CD1c-positive myeloid dendritic cell (primary cell): Measurements from ENCODE around the gene SLC12A9.
"Not testable (repeated sequence)": the region's sequence is repeated elsewhere in the genome, so short reads cannot be mapped to it uniquely, and the experiment has no call there.

Source experiments
- DNase-seq: peaks from one replicate; pipeline ENCODE4 v3.0.0-alpha.2; 2016; ENCODE audit errors: extremely low spot score

SLC12A9 gene

DNA sequence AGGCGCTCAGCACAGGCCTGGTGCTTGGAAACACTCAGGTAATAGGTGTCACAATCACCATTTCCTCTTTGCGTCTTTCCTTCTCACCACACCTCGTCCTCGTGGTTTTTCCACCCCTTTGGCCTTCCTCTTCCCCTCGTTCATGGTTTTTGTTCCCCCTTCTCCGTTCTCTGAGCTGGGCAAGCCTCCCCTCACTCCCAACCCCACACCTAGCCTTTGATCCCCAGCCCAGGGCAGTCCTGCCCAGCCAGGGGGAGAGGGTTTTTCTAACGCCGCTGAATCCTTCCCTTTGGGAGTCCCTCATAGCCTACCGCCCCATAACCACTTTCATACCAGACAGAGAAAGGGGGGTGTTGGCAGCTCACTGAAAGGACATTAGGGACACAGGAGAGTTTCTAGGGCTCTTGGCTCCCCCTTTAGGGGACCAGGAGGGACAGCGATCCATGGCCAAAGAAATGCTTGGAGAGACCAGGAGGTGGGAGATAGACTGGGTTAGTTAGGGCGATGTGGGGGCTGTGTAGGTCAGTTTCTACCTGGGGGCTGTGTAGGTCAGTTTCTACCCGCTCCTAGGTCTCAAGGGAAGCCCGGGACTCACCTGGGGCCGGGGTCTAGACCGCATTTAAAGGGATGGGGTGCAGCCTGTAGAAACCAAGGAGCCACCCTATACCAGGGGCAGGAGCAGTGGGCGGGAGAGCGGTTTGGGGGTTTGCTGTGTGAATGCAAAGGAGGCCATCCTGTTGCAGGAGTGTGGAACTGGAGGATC lies 26.6 kb upstream of the SLC12A9 start:
- no peak for DNase-seq

DNA sequence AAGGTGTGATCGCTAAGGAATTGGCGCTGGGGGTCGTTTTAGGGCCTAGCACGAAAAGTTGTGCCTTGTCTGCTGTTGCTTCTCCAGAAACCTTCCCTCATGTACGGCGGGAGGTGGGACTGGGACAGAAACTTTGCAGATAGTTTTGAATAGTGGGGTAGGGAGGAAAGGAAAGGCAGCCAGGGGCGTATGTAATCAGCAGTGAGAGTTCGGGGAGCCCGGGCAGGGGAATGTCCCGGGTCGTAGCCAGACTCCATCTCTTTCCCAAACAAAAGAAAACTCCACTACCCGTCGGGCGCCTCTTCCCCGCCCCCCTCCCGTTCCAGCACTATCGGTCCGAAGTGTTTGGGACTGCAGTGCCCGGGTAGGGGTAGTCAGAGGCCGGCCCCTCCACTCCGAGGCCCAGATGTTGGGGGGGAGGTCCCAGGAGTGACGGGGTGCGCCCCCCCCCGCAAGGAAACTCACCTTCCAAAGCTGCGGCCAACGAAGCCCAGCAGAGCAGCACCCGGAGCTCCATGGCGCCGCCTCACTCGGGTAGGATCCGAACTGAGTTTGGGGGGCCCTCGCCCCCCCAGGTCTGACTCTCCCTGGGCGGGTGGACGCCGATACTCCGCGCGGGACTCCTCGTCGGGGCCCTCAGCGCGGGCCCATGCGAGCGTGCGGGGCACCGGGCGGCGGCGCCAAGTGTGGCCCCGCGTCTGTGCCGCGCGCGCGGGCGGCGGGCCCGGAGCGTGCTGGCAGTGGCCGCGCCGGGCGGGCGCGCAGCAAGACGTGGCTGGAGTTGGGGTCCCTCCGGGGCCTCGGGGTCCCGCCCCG lies 25.8 kb upstream of the SLC12A9 start:
- DNase-seq: no peak

DNA sequence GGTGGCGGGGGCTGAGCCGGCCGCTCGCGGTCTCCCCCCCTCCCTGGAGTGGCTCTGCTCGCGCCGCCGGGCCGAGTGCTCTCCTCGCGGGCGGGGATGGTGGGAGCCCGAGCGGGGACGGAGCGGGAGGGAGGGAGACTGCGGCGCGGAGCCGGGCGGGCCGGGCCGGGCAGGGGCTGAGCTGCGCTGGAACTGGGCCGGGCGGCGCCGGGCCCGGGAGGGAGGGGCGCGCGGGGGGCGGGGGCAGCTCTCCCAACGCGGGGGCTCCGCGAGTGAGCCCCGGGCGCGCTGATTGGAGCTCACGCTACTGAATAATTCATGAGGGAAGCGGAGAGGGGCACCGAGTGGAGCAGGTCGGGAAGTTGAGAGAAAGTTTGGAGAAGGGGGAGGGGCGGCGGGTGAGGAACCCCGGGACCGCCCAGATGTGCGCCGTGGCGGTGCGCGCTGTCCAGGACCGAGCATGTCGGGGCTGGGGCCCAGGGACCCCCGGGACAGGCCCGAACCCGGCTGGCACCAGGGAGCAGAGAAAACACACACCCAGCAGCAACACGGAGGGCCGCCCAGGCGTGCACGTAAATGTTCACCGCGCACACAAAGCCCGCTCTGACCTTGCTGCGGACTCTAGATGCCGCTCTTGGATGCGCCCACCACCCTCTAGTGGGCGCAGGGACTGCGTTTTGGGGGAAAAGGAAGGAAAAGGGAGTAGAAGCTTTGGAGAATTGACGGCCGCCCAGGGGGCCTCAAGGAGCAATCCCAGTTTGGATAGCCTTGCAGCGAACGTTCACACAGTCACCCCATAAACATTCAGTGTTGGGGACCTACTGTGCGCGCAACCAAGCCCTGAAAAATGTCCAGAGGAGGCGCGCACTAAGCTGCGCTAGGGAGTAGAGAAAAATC lies 24.9 kb upstream of the SLC12A9 start, which contains the start of gene EPHB4:
EPHB4 (minus strand) TSS at position 194 of the 897 bp plus-strand sequence. CDS start 493 bp downstream, outside the sequence.
- DNase-seq: peak; percentile 9

DNA sequence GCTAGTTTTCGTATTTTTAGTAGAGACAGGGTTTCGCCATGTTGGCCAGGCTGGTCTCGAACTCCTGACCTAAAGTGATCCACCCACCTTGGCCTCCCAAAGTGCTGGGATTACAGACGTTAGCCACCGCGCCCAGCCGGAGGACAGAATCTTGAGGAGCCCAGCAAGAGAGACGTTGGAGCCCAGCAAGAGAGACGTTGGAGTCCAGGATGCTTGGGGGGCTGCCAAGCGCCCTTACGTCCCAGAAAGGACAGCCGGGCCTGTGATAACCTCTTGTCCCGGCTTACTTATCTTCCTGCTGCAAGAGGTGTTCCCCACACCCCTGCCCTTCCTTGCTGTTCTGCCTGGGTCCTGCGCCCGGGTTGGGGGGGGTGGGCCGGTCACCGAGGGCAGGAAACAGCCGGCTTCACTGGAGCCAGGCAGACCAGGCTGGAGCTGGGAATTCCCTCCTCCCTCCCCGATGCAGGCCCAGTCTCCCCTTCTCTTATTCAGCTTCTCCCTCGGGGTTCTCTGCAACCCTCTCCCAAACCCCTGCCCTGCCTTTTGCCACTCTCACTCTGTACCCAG lies 23.3 kb upstream of the SLC12A9 start:
- no peak for DNase-seq

DNA sequence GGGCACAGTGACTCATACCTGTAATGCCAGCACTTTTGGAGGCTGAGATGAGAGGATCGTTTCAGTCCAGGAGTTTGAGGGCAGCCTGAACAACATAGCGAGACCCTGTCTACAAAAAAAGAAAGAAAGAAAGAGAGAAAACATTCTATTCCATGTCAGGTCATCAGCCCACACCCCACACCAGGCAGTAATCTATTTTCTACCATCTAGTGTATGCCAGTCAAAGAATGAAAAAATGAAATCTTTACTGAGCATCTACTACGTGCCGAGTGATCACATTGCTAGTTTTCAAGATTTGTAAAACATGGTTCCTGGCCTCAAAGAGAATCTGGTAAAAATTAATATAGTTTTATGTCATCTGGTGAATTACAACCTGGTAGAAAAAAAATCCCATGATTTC lies 22.1 kb upstream of the SLC12A9 start:
- DNase-seq: no peak

DNA sequence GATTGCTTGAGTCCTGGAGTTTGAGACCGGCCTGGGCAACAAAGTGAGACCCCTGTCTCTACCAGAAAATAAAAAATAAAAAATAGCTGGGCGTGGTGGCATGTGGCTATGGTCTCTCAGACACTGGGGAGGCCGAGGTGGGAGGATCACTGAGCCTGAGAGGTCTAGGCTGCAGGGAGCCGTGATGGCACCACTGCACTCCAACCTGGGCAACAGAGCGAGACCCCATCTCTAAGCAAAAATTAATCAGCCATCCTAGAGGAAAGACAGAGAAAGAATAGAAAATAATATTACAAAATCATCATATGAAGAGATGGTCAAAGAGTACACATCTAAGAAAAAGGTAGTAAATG lies 20.3 kb upstream of the SLC12A9 start:
- no peak for DNase-seq

DNA sequence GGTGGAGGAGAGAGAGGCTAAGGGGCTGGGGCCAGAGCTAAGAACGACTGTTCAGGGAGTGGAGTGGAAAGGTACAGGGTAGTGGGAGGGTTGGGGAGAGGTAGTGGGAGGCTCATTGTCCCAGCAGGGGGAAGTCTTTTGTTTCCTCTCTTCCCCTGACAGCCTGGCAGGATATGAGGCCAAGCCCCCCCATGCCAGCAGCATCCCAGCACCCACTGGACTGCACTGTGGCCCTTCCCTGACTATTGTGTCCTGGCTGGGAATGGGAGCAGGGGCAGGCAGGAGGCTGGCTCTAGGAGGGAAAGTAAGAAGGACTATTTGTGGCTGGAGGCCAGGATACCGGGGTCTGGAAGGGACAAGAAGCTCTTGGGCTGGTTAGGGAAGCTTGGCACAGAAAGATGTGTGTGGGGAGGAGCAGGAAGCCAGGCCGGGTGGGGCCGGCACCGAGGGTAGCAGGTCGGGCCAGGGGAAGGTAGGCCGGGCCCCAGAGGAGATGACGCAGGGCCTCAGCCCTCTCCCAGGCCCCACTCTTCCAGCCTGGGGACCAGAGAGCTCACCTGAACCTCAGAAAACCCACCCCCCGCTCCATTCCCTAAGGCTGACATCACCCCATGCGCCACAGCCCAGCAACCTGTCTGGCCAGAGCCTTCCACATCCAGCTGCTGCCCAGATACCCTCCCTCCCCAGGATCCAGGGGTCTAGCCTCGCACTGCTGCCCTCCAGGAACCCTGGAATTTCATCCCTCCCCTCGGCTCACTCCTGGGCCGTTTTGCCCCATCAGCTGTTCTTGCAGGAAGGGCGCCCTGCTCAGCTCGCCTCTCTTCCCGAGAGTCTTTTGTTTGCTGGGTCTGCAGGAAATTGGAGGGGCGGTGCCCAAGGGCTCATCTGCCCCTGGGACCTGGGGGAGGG lies 16.4 kb upstream of the SLC12A9 start:
- DNase-seq: no peak

DNA sequence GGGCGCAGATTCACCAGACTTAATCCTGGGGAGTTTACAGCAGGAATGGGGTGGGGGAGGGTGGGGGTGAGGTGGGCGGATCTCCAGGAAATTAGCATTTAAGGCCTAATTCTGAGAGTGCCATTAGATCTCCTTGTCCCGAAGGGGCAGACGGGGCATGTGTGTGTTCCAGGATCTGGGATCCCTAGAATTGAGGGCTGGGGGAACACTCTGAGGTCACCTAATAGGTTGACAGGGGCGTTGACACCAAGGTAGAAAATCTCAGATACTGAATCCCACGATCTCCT lies 15.8 kb upstream of the SLC12A9 start:
- no peak for DNase-seq

DNA sequence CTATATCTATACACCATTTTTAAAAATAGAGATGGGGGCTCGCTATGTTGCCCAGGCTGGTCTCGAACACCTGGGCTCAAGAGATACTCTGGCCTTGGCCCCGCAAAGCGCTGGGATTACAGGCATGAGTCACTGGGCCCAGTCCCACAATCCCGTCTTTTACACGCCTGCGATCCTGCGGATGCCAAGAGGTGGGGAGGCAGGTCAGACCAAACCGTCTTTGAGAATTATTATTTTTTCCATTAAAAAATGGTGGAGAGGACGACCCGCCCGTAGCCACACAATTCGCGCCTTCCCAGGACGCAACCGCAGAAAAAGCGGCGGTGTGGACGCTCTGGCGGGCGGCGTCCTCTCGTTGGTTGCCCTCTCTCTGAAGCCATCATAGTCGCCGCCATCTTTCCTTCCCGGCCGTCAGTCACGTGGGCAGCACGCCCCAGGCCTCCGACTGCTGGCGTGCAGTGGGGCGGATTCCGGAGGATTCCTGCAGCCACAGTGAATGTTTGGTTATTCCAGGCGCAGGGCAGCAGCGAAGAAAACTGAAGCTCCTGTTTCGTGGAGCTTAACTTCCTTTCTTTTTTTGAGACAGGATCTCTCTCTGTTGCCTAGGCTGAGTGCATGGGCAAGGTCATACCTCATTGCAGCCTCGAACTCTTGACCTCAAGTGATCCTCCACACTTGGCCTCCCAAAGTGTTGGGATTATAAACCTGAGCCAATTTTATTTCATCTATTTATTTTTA lies 15.2 kb upstream of the SLC12A9 start:
- peak; percentile 79 for DNase-seq

DNA sequence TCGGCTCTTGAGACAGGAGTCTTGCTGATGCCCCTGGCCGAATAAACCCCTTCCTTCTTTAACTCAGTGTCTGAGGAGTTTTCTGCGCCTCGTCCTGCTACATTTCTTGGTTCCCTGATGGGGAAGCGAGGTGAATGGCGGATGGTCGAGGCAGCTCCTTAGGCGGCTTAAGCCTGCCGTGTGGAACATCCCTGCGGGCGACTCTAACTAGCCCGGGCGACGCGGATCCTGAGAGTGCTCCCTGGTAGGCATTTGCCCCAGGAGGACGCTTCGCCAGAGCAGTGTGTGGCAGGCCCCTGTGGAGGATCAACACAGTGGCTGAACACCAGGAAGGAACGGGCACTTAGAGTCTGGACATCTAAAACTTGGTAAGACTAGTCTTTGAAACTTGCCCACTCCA lies 13.2 kb upstream of the SLC12A9 start:
- no peak for DNase-seq

DNA sequence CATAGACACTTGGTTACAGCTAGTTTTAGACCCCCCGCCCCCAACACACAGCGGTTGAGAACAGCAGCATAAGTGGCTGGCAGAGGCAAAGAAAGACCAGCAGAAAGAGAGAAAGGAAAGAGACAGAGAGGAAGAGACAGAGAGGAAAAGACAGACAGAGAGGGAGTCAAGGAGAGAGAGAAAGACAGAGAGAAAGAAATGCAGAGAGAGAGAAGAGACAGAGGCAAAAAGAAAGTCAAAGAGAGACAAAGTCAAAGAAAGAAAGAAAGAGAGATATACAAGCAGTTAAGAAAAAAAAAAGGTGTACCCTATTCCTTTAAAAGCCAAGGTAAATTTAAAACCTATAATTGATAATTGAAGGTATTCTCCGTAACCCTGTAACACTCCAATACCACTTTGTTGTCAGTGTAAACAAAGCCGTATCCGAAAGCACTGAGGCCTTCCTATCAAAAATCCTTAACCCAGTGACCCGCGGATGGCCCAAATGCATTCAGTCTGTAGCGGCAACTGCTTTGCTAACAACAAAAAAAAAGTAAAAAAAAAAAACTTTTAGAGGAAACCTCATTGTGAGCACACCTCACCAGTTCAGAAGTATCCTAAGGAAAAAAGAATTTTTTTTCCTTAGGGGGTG lies 11.9 kb upstream of the SLC12A9 start:
- no peak for DNase-seq

DNA sequence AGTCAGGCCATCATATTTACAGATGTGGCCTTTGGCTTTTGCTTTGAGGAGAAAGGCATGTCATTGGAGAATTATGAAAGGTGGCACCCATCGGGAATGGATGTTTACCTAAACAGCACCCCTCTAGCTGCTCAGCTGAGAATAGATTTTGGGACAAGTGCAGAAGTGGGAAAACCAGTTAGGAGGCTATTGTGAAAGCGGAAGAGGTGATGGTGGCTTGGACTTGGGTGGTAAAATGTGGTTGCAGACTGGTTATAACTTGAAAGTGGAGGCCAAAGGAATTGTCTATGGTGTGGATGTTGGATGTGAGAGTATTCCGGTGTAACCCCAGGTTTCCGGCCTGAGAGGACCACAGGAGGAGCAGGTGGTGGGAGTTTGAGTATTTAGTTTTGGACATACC lies 5.2 kb upstream of the SLC12A9 start:
- no peak for DNase-seq

DNA sequence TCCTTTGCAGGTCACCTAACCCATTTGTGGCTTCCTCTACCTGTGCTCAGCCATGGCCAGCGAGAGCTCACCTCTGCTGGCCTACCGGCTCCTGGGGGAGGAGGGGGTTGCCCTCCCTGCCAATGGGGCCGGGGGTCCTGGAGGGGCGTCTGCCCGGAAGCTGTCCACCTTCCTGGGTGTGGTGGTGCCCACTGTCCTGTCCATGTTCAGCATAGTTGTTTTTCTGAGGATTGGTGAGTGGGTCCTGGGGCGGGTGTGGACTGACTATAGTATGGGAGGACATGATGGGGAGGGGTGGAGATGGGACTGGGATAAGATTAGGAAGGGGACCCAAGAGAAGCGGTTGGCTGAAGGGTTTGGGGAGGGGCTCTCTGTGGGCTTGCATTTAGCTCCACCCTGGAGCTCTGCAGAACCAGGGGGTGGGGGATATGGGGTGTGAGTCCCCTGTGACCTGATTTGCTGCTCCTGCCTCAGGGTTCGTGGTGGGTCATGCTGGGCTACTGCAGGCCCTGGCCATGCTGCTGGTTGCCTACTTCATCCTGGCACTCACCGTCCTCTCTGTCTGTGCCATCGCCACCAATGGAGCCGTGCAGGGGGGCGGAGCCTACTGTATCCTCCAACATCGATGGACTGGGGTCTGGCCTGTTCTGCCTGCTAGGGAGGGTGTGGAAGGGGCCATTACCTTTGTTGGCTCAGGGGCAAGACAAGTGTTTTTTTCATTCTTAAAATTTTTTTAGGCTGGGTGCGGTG lies 1.8 kb downstream of the SLC12A9 start:
- no peak for DNase-seq

DNA sequence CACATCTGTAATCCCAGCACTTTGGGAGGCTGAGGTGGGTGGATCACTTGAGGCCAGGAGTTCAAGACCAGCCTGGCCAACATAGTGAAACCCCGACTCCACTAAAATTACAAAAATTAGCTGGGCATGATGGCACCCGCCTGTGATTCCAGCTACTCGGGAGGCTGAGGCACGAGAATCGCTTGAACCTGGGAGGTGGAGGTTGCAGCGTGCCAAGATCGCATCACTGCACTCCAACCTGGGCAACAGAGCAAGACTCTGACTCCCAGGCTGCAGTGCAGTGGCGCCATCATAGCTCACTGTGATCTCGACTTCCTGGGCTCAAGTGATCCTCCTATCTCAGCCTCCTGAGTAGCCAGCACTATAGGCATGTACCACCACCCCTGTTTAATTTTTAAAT lies 2.4 kb downstream of the SLC12A9 start:
- DNase-seq: not testable (repeated sequence)

DNA sequence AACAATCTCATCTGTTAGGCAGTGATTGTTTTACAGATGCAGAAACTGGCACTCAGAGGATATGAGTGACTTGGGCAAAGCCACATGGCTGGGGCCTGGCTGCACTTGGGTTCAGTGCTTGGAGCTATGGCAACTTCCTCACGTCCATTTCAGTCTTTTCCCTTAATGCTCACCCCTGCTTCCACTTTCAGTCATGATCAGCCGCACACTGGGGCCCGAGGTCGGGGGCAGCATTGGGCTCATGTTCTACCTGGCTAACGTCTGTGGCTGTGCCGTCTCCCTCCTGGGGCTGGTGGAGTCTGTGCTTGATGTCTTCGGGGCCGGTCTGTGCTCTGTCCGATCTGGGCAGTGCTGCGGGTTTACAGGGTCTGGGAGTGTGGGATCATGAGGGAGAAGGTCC lies 3.0 kb downstream of the SLC12A9 start:
- no peak for DNase-seq

DNA sequence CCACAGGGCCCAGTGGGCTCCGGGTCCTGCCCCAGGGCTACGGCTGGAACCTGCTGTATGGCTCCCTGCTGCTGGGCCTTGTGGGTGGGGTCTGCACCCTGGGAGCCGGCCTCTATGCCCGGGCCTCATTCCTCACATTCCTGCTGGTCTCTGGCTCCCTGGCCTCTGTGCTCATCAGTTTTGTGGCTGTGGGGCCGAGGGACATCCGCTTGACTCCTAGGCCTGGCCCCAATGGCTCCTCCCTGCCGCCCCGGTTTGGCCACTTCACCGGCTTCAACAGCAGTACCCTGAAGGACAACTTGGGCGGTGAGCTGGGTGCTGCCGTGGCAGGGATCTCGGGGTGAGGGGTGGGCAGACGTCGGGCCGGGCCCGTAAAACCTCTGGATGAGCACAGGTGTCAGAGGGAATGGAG lies 4.4 kb downstream of the SLC12A9 start:
- DNase-seq: no peak

DNA sequence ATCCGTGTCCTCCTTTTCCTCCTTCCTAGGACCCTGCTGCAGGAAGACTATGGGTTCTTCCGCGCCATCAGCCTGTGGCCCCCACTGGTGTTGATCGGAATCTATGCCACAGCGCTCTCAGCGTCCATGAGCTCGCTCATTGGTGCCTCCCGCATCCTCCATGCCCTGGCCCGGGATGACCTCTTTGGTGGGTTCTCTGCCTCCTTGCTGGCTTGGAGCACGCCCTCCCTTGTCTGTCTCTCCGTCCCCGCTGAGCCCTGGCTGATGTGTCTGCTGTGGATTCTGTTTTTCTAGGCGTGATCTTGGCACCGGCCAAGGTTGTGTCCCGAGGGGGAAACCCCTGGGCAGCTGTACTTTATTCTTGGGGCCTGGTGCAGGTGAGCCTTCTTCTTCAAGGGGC lies 7.3 kb downstream of the SLC12A9 start:
- no peak for DNase-seq

DNA sequence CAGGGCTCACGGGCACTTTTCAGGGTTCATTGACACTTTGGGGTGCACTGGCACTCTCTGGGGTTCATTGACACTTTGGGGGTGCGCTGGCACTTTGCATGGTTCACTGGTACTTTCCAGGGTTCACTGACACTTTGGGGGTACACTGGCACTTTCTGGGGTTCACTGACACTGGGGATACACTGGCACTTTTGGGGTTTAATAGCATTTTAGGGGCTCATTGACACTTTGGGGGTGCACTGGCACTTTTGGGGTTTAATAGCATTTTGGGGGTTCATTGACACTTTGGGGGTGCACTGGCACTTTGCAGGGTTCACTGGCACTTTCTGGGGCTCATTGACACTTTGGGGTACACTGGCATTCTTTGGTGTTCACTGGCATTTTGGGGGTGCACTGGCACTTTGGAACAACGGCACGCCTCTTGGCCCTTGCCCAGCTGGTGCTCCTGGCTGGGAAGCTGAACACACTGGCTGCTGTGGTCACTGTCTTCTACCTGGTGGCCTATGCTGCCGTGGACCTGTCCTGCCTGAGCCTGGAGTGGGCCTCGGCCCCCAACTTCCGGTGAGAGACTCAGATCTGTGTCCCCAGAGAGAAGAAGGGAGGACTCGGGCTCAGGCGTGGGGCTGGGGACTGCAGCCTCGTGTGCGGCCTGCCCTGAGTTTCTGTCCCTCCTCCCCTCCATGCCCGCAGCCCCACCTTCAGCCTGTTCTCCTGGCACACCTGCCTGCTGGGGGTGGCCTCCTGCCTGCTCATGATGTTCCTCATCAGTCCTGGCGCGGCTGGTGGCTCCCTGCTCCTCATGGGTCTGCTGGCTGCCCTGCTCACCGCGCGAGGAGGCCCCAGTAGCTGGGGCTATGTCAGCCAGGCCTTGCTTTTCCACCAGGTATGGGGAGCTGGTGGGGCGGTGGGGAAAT lies 8.4 kb downstream of the SLC12A9 start:
- no peak for DNase-seq
